B cell (primary cell): ENCODE results near the gene XCL1.
"Not testable (repeated sequence)": the region's sequence is repeated elsewhere in the genome, so short reads cannot be mapped to it uniquely, and the experiment has no call there.

Experiments used
- CTCF ChIP-seq: fragments of 200-600 bp; IDR thresholded peaks from one replicate; pipeline ENCODE4 v1.8.0; 2022; ENCODE audit warnings: antibody characterized with exemption, mild to moderate bottlenecking
- EZH2 ChIP-seq: IDR thresholded peaks from 2 replicates; pipeline ENCODE4 v1.6.1; 2012; ENCODE audit warnings: borderline replicate concordance, low read depth, mild to moderate bottlenecking, moderate library complexity, low read length; ENCODE audit not compliant: insufficient read depth, poor library complexity, severe bottlenecking

GRCh38 chr1:168543840-168544498, 32.4 kb upstream of the XCL1 start, which contains the start of gene XCL2:
- TF ChIP-seq EZH2, CTCF: not testable (repeated sequence)
